Body of pancreas (tissue), 4 donors: Measurements from ENCODE around the gene ADAM10.

Experiments
- CTCF ChIP-seq, 7 experiments: fragments of 450-650 bp in 4 of 7; fragments of 200-600 bp in 3 of 7; sonication (generic) in 3 of 7; IDR thresholded peaks; one replicate each; pipeline ENCODE4 v1.5.1; 2016 to 2019; ENCODE audit warnings: antibody characterized with exemption in 7 of 7
- POLR2A ChIP-seq, 3 donors: fragments of 450-650 bp; IDR thresholded peaks; one replicate each; pipeline ENCODE4 v1.6.1; 2016; ENCODE audit warnings: antibody characterized with exemption in 3 of 3, mild to moderate bottlenecking in 2 of 3

GRCh38 chr15:58538901-58539300, 210.6 kb downstream of the ADAM10 start:
- no peak for TF ChIP-seq CTCF (IDR thresholded peaks at IDR 0.05)
- TF ChIP-seq POLR2A (IDR thresholded peaks at IDR 0.05), result no peak
